Neural cell (in vitro differentiated cells): ENCODE data around the gene GH1. TPM values are rescaled to one million over a fixed set of nuclear protein-coding genes. Genes with fewer than 3 reads are reported as not detected.
"Not testable (repeated sequence)": the region's sequence is repeated elsewhere in the genome, so short reads cannot be mapped to it uniquely, and the experiment has no call there.

Experiments
- H2AFZ ChIP-seq: fragments of 200-600, 300-800 bp; sonication (generic), shearing (Covaris generic); 2 replicates; pipeline ENCODE4 v1.6.0; 2014; ENCODE audit warnings: low read depth, mild to moderate bottlenecking, antibody characterized with exemption, low read length, moderate library complexity
- H3F3A ChIP-seq: fragments of 200-600 bp; shearing (Covaris generic); 2 replicates; pipeline ENCODE4 v1.6.1; 2016; ENCODE audit warnings: mild to moderate bottlenecking, moderate library complexity, mixed read lengths, antibody characterized with exemption, low read length; ENCODE audit not compliant: insufficient read depth, poor library complexity, severe bottlenecking
- H3K27ac ChIP-seq: fragments of 200-600, 300-800 bp; sonication (generic), shearing (Covaris generic); 2 replicates; pipeline ENCODE4 v1.5.1; 2014; ENCODE audit warnings: mild to moderate bottlenecking, low read length, moderate library complexity
- H3K27me3 ChIP-seq: fragments of 300-800, 200-600 bp; sonication (generic), shearing (Covaris generic); 2 replicates; pipeline ENCODE4 v1.6.0; 2014; ENCODE audit warnings: mild to moderate bottlenecking, low read depth, low read length, moderate library complexity; ENCODE audit not compliant: insufficient read depth
- H3K36me3 ChIP-seq: fragments of 300-800, 200-600 bp; sonication (generic), shearing (Covaris generic); 2 replicates; pipeline ENCODE4 v1.5.1; 2014; ENCODE audit warnings: mild to moderate bottlenecking, antibody characterized with exemption, low read length, moderate library complexity; ENCODE audit not compliant: insufficient read depth
- H3K4me2 ChIP-seq: fragments of 300-800, 200-600 bp; sonication (generic), shearing (Covaris generic); 2 replicates; pipeline ENCODE4 v1.6.0; 2014; ENCODE audit warnings: mild to moderate bottlenecking, low read length
- H3K4me3 ChIP-seq: fragments of 300-800, 200-600 bp; sonication (generic), shearing (Covaris generic); 2 replicates; pipeline ENCODE4 v1.5.1; 2014; ENCODE audit warnings: mild to moderate bottlenecking, low read length, moderate library complexity
- H3K79me2 ChIP-seq: fragments of 200-600 bp; shearing (Covaris generic); replicated peaks from 2 replicates; pipeline ENCODE4 v1.6.0; 2014; ENCODE audit warnings: mild to moderate bottlenecking, low read length, moderate library complexity; ENCODE audit not compliant: insufficient read depth
- H3K9ac ChIP-seq: fragments of 300-800, 200-600 bp; sonication (generic), shearing (Covaris generic); 2 replicates; pipeline ENCODE4 v1.6.1; 2016; ENCODE audit warnings: mild to moderate bottlenecking, low read length, mixed read lengths
- H3K9me2 ChIP-seq: fragments of 200-600 bp; shearing (Covaris generic); 2 replicates; pipeline ENCODE4 v1.6.1; 2016; ENCODE audit warnings: mild to moderate bottlenecking, low read length, mixed read lengths; ENCODE audit not compliant: insufficient read depth
- H3K9me3 ChIP-seq: fragments of 200-600, 300-800 bp; sonication (generic), shearing (Covaris generic); 2 replicates; pipeline ENCODE4 v1.6.1; 2016; ENCODE audit warnings: mild to moderate bottlenecking, mixed run types, low read length, moderate library complexity, mixed read lengths
- H4K20me1 ChIP-seq: fragments of 200-600 bp; shearing (Covaris generic); 2 replicates; pipeline ENCODE4 v1.6.1; 2016; ENCODE audit warnings: mild to moderate bottlenecking, mixed run types; ENCODE audit not compliant: insufficient read depth
- EP300 ChIP-seq: fragments of 450-650 bp; conservative IDR thresholded peaks from 2 replicates; pipeline ENCODE4 v1.6.1; 2014; ENCODE audit warnings: antibody characterized with exemption, mild to moderate bottlenecking, moderate library complexity; ENCODE audit not compliant: poor library complexity, severe bottlenecking
- EZH2 ChIP-seq: fragments of 200-600, 300-800 bp; shearing (Covaris generic), sonication (generic); IDR thresholded peaks from 2 replicates; pipeline ENCODE4 v1.6.1; 2014; ENCODE audit warnings: antibody characterized with exemption, low read length, borderline replicate concordance, mild to moderate bottlenecking; ENCODE audit not compliant: insufficient read depth, poor library complexity, severe bottlenecking
- MXI1 ChIP-seq: fragments of 450-650 bp; conservative IDR thresholded peaks from 2 replicates; pipeline ENCODE4 v1.6.1; 2014; ENCODE audit warnings: antibody characterized with exemption, mild to moderate bottlenecking; ENCODE audit not compliant: poor library complexity, severe bottlenecking
- POLR2AphosphoS5 ChIP-seq: IDR thresholded peaks from 2 replicates; pipeline ENCODE4 v1.6.1; 2012
- RAD21 ChIP-seq: fragments of 450-650 bp; conservative IDR thresholded peaks from 2 replicates; pipeline ENCODE4 v1.6.1; 2014; ENCODE audit warnings: antibody characterized with exemption, mild to moderate bottlenecking, moderate library complexity
- SMC3 ChIP-seq: fragments of 450-650 bp; conservative IDR thresholded peaks from 2 replicates; pipeline ENCODE4 v1.6.1; 2014; ENCODE audit warnings: antibody characterized with exemption, mild to moderate bottlenecking, moderate library complexity; ENCODE audit not compliant: poor library complexity
- TAF1 ChIP-seq: IDR thresholded peaks from 2 replicates; pipeline ENCODE4 v1.6.1; 2012; ENCODE audit warnings: low read depth
- polyA plus RNA-seq: library from polyadenylated mRNA; depleted of rRNA; stranded (reverse); fragments of >200 nt; gene quantifications from 2 replicates; pipeline ENCODE4 v1.2.3, GENCODE V29; 2014
- TF ChIP-seq, protein P1 (sequence below): fragments of 450-650 bp; IDR thresholded peaks from 2 replicates; pipeline ENCODE4 v1.5.1; 2014; ENCODE audit warnings: antibody characterized with exemption, mild to moderate bottlenecking, moderate library complexity; ENCODE audit not compliant: poor library complexity, severe bottlenecking
- TF ChIP-seq, protein P2 (sequence below): IDR thresholded peaks from 2 replicates; pipeline ENCODE4 v1.6.1; 2012; ENCODE audit warnings: borderline replicate concordance

The GH1 gene
- polyA plus RNA-seq, 1 donor from 2014 or later: not detected

DNA sequence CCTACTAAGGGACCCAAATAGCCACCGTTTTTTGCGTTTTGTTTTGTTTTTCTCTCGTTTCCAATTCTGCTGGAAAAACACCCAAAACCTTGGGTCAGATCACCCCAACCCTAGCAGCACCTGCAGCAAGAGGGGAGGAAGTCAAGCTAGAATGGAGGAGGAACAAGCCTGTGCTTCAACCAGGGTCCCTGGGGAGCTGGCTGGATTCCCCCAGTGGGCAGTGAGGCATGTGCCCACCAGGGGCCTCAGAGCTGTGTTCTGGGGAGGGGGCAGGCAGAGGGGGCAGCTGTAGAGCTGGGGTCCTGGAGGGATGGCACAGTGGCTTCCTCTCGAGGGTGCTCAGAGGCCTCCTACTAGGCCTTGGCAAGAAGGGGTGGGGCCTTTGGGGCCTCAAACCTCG, 7.0 kb upstream of the GH1 start:
- no peak overlapping the region for H3K4me2 ChIP-seq
- TF ChIP-seq EZH2: no peak
- no peak for TF ChIP-seq MXI1
- TF ChIP-seq SMC3: no peak
- no peak for TF ChIP-seq EP300
- TF ChIP-seq RAD21: no peak
- TF ChIP-seq, protein P1, sequence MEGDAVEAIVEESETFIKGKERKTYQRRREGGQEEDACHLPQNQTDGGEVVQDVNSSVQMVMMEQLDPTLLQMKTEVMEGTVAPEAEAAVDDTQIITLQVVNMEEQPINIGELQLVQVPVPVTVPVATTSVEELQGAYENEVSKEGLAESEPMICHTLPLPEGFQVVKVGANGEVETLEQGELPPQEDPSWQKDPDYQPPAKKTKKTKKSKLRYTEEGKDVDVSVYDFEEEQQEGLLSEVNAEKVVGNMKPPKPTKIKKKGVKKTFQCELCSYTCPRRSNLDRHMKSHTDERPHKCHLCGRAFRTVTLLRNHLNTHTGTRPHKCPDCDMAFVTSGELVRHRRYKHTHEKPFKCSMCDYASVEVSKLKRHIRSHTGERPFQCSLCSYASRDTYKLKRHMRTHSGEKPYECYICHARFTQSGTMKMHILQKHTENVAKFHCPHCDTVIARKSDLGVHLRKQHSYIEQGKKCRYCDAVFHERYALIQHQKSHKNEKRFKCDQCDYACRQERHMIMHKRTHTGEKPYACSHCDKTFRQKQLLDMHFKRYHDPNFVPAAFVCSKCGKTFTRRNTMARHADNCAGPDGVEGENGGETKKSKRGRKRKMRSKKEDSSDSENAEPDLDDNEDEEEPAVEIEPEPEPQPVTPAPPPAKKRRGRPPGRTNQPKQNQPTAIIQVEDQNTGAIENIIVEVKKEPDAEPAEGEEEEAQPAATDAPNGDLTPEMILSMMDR: no peak
- no peak for TF ChIP-seq TAF1
- no peak for TF ChIP-seq POLR2AphosphoS5
- TF ChIP-seq, protein P2, sequence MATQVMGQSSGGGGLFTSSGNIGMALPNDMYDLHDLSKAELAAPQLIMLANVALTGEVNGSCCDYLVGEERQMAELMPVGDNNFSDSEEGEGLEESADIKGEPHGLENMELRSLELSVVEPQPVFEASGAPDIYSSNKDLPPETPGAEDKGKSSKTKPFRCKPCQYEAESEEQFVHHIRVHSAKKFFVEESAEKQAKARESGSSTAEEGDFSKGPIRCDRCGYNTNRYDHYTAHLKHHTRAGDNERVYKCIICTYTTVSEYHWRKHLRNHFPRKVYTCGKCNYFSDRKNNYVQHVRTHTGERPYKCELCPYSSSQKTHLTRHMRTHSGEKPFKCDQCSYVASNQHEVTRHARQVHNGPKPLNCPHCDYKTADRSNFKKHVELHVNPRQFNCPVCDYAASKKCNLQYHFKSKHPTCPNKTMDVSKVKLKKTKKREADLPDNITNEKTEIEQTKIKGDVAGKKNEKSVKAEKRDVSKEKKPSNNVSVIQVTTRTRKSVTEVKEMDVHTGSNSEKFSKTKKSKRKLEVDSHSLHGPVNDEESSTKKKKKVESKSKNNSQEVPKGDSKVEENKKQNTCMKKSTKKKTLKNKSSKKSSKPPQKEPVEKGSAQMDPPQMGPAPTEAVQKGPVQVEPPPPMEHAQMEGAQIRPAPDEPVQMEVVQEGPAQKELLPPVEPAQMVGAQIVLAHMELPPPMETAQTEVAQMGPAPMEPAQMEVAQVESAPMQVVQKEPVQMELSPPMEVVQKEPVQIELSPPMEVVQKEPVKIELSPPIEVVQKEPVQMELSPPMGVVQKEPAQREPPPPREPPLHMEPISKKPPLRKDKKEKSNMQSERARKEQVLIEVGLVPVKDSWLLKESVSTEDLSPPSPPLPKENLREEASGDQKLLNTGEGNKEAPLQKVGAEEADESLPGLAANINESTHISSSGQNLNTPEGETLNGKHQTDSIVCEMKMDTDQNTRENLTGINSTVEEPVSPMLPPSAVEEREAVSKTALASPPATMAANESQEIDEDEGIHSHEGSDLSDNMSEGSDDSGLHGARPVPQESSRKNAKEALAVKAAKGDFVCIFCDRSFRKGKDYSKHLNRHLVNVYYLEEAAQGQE: no peak
- H3K4me3 ChIP-seq: no peak overlapping the region
- H3F3A ChIP-seq: no peaks in the 10 kb centered on the region
- no peak overlapping the region for H3K27ac ChIP-seq
- no peaks in the 10 kb centered on the region for H3K9me3 ChIP-seq
- no peaks in the 10 kb centered on the region for H3K79me2 ChIP-seq
- no peaks in the 10 kb centered on the region for H3K36me3 ChIP-seq
- H3K9me2 ChIP-seq: no peaks in the 10 kb centered on the region
- no peaks in the 10 kb centered on the region for H4K20me1 ChIP-seq
- no peak overlapping the region for H3K9ac ChIP-seq
- no peak overlapping the region for H2AFZ ChIP-seq
- no peaks in the 10 kb centered on the region for H3K27me3 ChIP-seq

DNA sequence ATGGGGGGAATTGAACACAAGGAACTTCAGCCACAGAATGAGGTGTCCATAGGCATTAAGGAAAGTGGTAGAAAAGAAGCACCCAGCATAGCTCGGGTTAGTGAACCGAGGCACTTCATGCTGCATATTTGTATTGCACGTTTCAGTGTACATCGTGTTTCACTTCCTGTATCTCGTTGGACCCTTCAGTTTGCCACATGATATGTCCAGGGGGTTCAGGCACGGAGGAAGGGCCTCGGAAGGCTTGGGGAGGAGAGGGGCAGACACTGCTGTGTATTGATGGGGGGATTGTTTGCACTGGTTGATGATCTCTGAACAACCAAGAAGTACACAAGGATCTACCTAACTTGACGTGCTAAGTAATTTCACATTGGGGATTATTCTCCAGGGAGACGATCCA, 3.8 kb upstream of the GH1 start:
- not testable (repeated sequence) for H4K20me1 ChIP-seq, H3K4me3 ChIP-seq, H3K4me2 ChIP-seq, H3K27ac ChIP-seq, H3K9me2 ChIP-seq, H3K27me3 ChIP-seq, H3K9me3 ChIP-seq, H3K79me2 ChIP-seq, H3K36me3 ChIP-seq, H2AFZ ChIP-seq, H3K9ac ChIP-seq, H3F3A ChIP-seq

DNA sequence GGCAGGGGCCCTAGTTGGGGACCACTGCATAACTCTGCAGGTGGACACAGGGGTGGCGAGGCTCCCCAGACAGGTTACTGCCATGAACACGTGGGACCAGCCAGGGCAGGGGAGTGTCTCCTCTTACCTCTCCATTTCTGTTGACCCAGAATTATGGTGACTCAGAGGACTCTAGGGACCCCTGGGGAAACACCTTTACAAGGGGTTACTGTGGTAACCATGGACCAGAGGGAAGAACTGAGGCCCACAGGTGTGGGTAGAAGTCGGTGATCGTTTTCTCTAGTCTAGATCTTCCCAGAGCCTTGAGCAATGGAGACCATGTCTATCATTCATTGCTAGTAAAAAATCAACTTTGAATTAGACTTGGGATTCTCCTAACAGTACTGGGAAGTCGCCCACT, 2.1 kb upstream of the GH1 start:
- not testable (repeated sequence) for H3K4me3 ChIP-seq, H2AFZ ChIP-seq, H4K20me1 ChIP-seq, H3K9me3 ChIP-seq, H3K4me2 ChIP-seq, H3F3A ChIP-seq, H3K27me3 ChIP-seq, H3K9me2 ChIP-seq, H3K9ac ChIP-seq, H3K79me2 ChIP-seq, H3K27ac ChIP-seq, H3K36me3 ChIP-seq

DNA sequence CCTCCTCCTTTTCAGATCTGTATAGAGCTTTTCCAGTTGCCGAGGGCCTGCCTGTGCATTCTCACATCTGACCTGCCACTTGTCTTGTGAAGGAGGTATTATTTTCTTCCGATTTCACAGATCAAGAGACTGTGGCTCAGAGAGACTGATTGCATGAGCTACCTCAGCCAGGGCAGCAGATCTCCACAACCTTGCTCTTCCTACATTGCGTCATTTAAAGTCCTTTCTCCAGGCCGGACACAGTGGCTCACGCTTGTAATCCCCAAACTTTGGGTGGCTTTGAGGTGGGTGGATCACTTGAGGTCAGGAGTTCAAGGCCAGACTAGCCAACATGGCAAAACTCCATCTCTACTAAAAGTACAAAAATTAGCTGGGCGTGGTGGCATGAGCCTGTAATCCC, 1.4 kb upstream of the GH1 start:
- H4K20me1 ChIP-seq, H3K9ac ChIP-seq, H3K9me3 ChIP-seq, H3F3A ChIP-seq, H3K27ac ChIP-seq, H3K36me3 ChIP-seq, H3K79me2 ChIP-seq, H3K4me2 ChIP-seq, H3K9me2 ChIP-seq, H3K4me3 ChIP-seq, H3K27me3 ChIP-seq, H2AFZ ChIP-seq: not testable (repeated sequence)
